Ectodermal cell (in vitro differentiated cells): ENCODE measurements around the gene RASAL1.
"Not testable (repeated sequence)": the region's sequence is repeated elsewhere in the genome, so short reads cannot be mapped to it uniquely, and the experiment has no call there.

Source experiments
- H3K27ac ChIP-seq: 2 replicates; pipeline ENCODE4 v1.7.0; 2013; ENCODE audit warnings: mild to moderate bottlenecking, low read depth, low read length; ENCODE audit not compliant: insufficient read depth, poor library complexity, severe bottlenecking
- H3K27me3 ChIP-seq: 2 replicates; pipeline ENCODE4 v1.7.0; 2013; ENCODE audit warnings: mild to moderate bottlenecking, low read length; ENCODE audit not compliant: insufficient read depth, control insufficient read depth, poor library complexity, severe bottlenecking
- H3K36me3 ChIP-seq: one replicate; pipeline ENCODE4 v1.7.0; 2013; ENCODE audit warnings: low read length; ENCODE audit not compliant: control insufficient read depth, insufficient read depth
- H3K4me1 ChIP-seq: one replicate; pipeline ENCODE4 v1.7.0; 2013; ENCODE audit warnings: low read length; ENCODE audit not compliant: control insufficient read depth, insufficient read depth
- H3K4me3 ChIP-seq: 2 replicates; pipeline ENCODE4 v1.7.0; 2013; ENCODE audit warnings: low read depth, low read length, control low read depth; ENCODE audit not compliant: insufficient read depth
- H3K9me3 ChIP-seq: 2 replicates; pipeline ENCODE4 v1.7.0; 2013; ENCODE audit warnings: mild to moderate bottlenecking, low read length, moderate library complexity; ENCODE audit not compliant: control insufficient read depth
- WGBS, 2 experiments: methylation state at CpG; one replicate each; pipeline ENCODE4 v1.1.7; 2013; ENCODE audit warnings: missing lambda C conversion rate in 2 of 2; 5-methylcytosine and 5-hydroxymethylcytosine counted together

Gene RASAL1

GRCh38 chr12:113131556-113131955 lies 4.0 kb downstream of the RASAL1 start:
- Histone ChIP-seq H3K9me3 (no peaks in the 10 kb centered on the region), H3K36me3 (no peaks in the 10 kb centered on the region), H3K4me1 (peaks cover 4% of the 10 kb centered on the region), H3K27me3 (peaks cover 33% of the 10 kb centered on the region), H3K27ac (no peak overlapping the region), H3K4me3 (no peak overlapping the region)
- 85 to 91% methylated on average over 1 of the region's 1 CpG for WGBS, 2 experiments

DNA sequence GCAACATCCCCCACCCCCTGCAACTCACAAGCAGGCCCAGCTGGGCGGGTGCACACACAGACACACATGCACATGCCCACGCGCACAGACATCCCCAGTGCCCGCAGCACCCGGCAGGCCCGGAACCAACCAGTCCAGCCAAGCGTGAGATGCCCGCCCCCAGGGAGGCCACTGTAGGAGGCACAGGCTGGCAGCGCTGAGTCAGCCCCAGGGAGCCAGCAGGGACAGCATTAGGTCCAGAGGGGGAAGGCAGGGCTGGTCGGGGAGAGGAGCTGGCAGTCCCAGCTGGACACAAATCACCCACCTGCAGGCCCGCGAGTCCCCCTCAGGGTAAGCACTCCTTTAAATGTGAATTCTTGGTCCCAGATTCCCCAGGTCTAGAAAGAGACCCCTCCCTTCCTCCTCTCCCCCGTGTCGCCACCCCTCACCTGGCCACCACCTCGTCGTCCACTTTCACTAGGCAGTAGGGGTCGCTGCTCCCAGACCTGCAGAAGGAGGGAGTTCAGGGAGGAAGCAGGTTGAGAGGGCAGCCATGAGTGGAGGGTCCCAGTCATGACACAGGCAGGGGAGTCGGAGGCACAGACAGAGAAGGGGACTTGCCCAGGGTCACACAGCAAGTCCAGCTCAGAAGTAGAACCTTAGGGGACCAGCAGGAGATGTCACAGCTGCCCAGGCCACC lies 5.0 kb downstream of the RASAL1 start:
- no peak overlapping the region for H3K27ac ChIP-seq
- no peak overlapping the region for H3K4me3 ChIP-seq
- no peaks in the 10 kb centered on the region for H3K4me1 ChIP-seq
- no peaks in the 10 kb centered on the region for H3K9me3 ChIP-seq
- peaks cover 23% of the 10 kb centered on the region for H3K27me3 ChIP-seq
- WGBS, 2 experiments, result 56 to 58% methylated on average over 18 of the region's 18 CpGs
- H3K36me3 ChIP-seq, result no peaks in the 10 kb centered on the region

- Histone ChIP-seq H3K4me3 (no peak overlapping the region), H3K9me3 (no peaks in the 10 kb centered on the region), H3K27ac (no peak overlapping the region), H3K36me3 (no peaks in the 10 kb centered on the region), H3K4me1 (no peaks in the 10 kb centered on the region), H3K27me3 (peaks cover 16% of the 10 kb centered on the region)
- 88 to 89% methylated on average over 17 of the region's 17 CpGs for WGBS, 2 experiments
Observed at GRCh38 chr12:113129664-113130456, 5.7 kb downstream of the RASAL1 start.

DNA sequence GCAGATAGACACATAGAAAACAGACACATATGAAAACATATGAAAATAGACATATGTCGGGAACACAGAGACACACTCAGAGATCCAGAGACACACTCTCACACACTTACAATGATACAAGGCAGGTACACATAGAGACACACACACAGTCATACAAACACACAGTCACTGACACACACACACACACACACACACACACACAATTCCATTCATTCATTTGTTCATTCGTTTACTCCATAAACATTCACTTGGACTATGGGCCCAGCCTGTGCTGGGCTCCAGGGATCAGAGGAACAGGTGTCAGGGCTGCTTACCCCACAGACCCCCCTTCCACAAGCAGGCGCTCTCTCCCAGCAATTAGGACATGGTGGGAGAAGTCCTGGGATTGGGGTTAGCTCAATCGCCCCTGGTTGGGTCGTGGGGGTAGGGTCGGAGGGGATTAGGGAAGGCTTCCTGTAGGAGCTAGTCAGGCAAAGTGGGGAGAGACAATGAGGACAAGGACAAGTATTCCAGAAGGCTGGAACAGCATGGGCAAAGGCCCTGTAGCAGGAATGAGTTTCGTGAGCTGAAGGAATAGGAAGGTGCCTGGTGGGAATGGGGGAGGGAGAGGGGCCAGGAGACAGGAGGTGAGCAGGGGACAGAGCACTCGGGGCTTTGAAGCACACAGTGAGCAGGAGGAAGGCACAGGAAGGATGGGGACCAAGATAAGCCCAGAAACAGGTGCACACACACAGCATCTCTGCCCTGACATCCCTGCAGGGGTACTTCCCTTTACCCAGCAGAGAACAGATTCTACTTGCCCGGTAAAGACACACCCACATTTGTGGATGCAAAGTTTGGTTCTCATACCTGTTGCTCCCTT lies 6.5 kb downstream of the RASAL1 start:
- Histone ChIP-seq H3K27ac (no peak overlapping the region), H3K9me3 (no peaks in the 10 kb centered on the region), H3K4me3 (no peak overlapping the region), H3K36me3 (no peaks in the 10 kb centered on the region), H3K27me3 (peaks cover 7% of the 10 kb centered on the region), H3K4me1 (no peaks in the 10 kb centered on the region)
- 65 to 68% methylated on average over 9 of the region's 9 CpGs for WGBS, 2 experiments

GRCh38 chr12:113127791-113128199 lies 7.8 kb downstream of the RASAL1 start:
- H3K36me3 ChIP-seq, result no peaks in the 10 kb centered on the region

DNA sequence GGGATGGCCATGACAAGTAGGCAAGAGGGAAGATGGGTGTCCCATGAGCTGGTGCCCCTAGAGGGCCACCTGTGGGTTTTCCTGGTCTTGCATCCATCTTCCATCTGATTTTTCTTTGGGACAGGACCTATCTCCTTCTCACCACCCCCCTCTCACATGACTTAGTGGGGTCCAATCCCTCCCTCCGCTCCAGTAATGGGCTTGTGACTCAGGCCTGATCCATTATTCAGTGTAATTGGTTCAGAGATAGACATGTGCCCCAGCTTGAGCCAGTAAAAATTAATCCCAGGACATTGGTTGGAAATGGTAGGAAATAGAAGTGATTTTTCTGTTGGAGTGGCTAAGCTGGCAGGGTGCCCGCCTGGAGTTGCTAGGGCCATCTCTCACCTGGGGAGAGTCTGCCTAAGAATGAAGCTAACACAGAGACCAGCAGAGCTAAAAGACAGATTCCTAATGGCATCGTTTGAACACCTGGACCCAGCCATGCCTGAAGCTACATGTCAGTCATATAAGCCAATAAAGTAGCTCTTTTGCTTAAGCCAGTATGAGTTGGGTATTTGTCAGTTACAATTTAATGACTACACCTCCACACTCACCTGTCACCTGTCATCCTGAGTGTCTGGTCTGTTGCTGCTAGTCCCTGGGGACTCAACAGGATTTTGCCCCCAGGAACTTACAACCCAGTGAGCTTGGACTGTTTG lies 14.7 kb downstream of the RASAL1 start:
- Histone ChIP-seq H3K27ac (no peak overlapping the region), H3K4me3 (no peak overlapping the region)

More at GRCh38 chr12:113127791-113128199, 7.8 kb downstream of the RASAL1 start:
- no peaks in the 10 kb centered on the region for H3K4me1 ChIP-seq
- H3K4me3 ChIP-seq, result no peak overlapping the region
- 52 to 62% methylated on average over 15 of the region's 15 CpGs for WGBS, 2 experiments
- no peaks in the 10 kb centered on the region for H3K9me3 ChIP-seq
- peaks cover 3% of the 10 kb centered on the region for H3K27me3 ChIP-seq
- H3K27ac ChIP-seq, result no peak overlapping the region

DNA sequence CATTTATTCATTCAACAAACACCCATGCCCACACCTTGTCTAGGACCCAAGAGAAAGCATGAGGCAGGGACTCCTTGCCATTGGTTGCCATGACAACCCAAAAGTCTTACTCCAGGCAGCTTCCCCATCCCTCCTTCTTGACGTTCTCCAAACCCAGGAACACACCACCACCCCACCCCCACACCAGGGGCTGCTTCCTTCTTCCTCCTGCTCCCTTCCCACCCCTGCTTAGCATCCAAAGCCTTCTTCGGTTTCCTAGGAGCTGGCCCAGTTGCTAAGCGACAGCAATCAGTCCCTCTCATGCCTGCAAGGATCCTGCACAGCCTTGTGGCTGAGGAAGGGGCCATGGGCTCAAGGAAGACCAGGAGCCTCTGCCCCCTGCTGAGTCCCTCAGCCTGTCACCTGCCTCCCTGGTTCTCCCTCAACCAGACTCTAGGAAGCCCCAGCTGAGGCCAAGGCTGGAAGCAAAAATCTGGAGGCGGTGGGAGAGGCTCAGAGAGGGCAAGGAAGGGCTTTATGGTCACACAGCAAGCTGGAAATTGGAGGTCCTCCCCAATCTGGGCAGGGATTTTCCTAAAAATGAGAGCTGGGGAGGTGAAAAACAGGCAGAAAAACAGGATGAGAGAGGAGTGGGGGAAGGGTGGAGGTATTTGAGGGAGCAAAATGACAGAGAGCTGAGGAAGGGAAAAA lies 15.4 kb downstream of the RASAL1 start:
- Histone ChIP-seq H3K4me1 (peaks cover 4% of the 10 kb centered on the region), H3K36me3 (no peaks in the 10 kb centered on the region), H3K4me3 (no peak overlapping the region), H3K27ac (no peak overlapping the region), H3K27me3 (no peaks in the 10 kb centered on the region), H3K9me3 (no peaks in the 10 kb centered on the region)
- WGBS, 2 experiments, result 40 to 42% methylated on average over 4 of the region's 4 CpGs

More for the DNA sequence above, 14.7 kb downstream of the RASAL1 start:
- Histone ChIP-seq H3K9me3 (no peaks in the 10 kb centered on the region), H3K36me3 (no peaks in the 10 kb centered on the region), H3K4me1 (peaks cover 4% of the 10 kb centered on the region), H3K27me3 (no peaks in the 10 kb centered on the region)
- 88% methylated on average over 3 of the region's 3 CpGs for WGBS, 2 experiments

- Histone ChIP-seq H3K36me3 (no peaks in the 10 kb centered on the region), H3K27ac (no peak overlapping the region), H3K27me3 (no peaks in the 10 kb centered on the region), H3K4me3 (no peak overlapping the region), H3K4me1 (peaks cover 4% of the 10 kb centered on the region), H3K9me3 (no peaks in the 10 kb centered on the region)
- 100% methylated on average over 1 of the region's 1 CpG; no CpG with 5 or more reads in 1 of the 2 experiments for WGBS, 2 experiments
Observed at GRCh38 chr12:113118142-113118541, 17.4 kb downstream of the RASAL1 start.

DNA sequence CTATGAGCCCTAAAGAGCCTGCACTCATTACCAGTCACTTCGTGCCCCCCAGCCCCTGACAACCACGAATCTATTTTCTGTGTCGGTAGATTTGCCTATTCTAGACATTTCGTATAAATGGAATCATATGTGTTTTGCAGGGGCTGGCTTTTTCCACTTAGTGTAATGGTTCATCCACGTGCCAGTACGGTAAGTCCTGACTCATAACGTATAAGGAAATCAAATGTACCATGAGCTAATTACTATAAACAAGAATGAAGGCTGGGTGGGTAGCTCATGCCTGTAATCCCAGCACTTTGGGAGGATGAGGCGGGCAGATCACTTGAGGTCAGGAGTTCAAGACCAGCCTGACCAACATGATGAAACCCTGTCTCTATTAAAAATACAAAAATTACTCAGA lies 17.9 kb downstream of the RASAL1 start:
- H3K36me3 ChIP-seq, H3K27me3 ChIP-seq, H3K4me1 ChIP-seq, H3K27ac ChIP-seq, H3K4me3 ChIP-seq, H3K9me3 ChIP-seq: not testable (repeated sequence)
- WGBS, 2 experiments, result 90 to 93% methylated on average over 8 of the region's 8 CpGs
